ENCODE results near the gene SMAD6.

The SMAD6 gene

GRCh38 chr15:66820481-66821176 lies 118.6 kb downstream of the SMAD6 start:
- TF ChIP-seq, protein P1, sequence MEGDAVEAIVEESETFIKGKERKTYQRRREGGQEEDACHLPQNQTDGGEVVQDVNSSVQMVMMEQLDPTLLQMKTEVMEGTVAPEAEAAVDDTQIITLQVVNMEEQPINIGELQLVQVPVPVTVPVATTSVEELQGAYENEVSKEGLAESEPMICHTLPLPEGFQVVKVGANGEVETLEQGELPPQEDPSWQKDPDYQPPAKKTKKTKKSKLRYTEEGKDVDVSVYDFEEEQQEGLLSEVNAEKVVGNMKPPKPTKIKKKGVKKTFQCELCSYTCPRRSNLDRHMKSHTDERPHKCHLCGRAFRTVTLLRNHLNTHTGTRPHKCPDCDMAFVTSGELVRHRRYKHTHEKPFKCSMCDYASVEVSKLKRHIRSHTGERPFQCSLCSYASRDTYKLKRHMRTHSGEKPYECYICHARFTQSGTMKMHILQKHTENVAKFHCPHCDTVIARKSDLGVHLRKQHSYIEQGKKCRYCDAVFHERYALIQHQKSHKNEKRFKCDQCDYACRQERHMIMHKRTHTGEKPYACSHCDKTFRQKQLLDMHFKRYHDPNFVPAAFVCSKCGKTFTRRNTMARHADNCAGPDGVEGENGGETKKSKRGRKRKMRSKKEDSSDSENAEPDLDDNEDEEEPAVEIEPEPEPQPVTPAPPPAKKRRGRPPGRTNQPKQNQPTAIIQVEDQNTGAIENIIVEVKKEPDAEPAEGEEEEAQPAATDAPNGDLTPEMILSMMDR (IDR thresholded peaks at IDR 0.05; ENCODE audit: insufficient read depth, low read depth, low read length, missing control alignments): no peak
- no peak overlapping the region for H3K4me3 ChIP-seq (ENCODE audit: low read length)
- no peak for DNase-seq (ENCODE audit: low read depth)

- H3K4me3 ChIP-seq (ENCODE audit: low read length): no peak overlapping the region
- DNase-seq (ENCODE audit: low read depth): no peak
- TF ChIP-seq, protein P1 (IDR thresholded peaks at IDR 0.05; ENCODE audit: insufficient read depth, low read depth, low read length, missing control alignments): no peak
These were observed 119.3 kb downstream of the SMAD6 start for GRCh38 chr15:66821307-66821706.

DNA sequence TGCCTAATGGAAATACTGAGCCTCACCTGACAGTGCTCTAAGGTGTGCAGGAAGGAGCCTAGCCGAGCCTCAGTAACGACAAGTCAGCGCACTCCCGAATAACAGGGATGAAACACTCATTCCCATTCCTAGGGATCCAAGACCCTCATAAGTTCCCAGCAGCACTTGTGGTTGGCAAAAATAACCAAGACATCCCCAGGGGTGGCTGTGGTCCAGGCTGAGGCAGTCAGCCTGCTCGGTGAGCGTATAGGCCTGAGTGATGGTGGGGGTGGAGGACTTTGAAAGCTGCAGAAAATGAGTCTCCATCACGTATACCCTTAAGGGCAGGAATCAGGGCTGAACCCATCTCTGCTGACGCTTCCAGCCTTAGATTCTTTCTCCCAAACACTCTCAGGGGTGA lies 120.1 kb downstream of the SMAD6 start:
- no peak overlapping the region for H3K4me3 ChIP-seq (ENCODE audit: low read length)
- TF ChIP-seq, protein P1 (IDR thresholded peaks at IDR 0.05; ENCODE audit: insufficient read depth, low read depth, low read length, missing control alignments): no peak
- DNase-seq (ENCODE audit: low read depth): no peak

GRCh38 chr15:66822576-66822975 lies 120.5 kb downstream of the SMAD6 start:
- H3K4me3 ChIP-seq (ENCODE audit: low read length): no peak overlapping the region
- DNase-seq (ENCODE audit: low read depth): no peak
- TF ChIP-seq, protein P1 (IDR thresholded peaks at IDR 0.05; ENCODE audit: insufficient read depth, low read depth, low read length, missing control alignments): no peak

DNA sequence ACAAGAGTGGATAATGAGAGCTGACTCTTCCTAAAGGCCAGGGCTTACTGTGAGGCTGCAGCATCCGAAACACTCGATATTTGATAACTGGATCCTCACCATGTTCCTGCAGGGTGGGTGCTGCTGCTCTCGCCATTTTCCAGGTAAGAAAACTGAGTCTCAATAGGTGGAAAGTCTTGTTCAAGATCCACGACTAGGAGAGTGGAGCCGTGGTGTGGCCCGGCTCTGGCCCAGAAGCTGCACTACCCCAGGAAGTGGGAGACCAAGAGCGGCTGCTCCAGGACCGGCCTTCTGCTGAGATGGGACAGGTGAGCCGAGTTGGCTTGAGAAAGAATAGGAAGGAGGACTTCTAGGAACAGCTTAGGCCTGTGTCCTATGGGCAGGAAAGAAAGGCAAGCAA lies 121.6 kb downstream of the SMAD6 start:
- no peak overlapping the region for H3K4me3 ChIP-seq (ENCODE audit: low read length)
- TF ChIP-seq, protein P1 (IDR thresholded peaks at IDR 0.05; ENCODE audit: insufficient read depth, low read depth, low read length, missing control alignments): no peak
- no peak for DNase-seq (ENCODE audit: low read depth)

DNA sequence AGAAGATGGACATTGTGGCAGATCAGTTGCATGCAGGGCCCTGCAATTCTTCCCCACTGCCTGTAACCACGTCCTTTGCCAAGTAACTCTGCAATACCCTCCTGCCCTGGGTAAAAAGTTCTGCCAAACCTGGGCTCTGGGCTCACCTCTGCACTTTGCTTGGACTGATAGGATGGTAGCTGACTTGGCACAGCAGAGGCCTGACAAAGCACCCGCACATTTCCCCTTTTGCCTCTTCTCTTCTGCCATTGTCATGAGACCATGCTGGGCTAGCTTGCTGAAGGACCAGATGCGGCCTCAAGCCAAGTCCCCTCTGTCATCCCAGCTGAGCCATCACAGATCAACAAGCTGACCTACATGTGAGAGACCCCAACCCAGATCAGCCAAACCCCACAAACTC lies 122.4 kb downstream of the SMAD6 start:
- TF ChIP-seq, protein P1 (IDR thresholded peaks at IDR 0.05; ENCODE audit: insufficient read depth, low read depth, low read length, missing control alignments): no peak
- no peak overlapping the region for H3K4me3 ChIP-seq (ENCODE audit: low read length)
- no peak for DNase-seq (ENCODE audit: low read depth)

- TF ChIP-seq, protein P1 (IDR thresholded peaks at IDR 0.05; ENCODE audit: insufficient read depth, low read depth, low read length, missing control alignments): no peak
- no peak overlapping the region for H3K4me3 ChIP-seq (ENCODE audit: low read length)
- DNase-seq (ENCODE audit: low read depth): no peak
These were observed 123.1 kb downstream of the SMAD6 start for GRCh38 chr15:66825139-66825538.
